HCT116 (cell line): ENCODE measurements around the gene ALOXE3. TPM values are rescaled to one million over a fixed set of nuclear protein-coding genes. Genes with fewer than 3 reads are reported as not detected.

Experiments
- ATAC-seq: fragments of 200-7000 bp; cut with Tn5 transposase; 2 replicates; pipeline ENCODE4 v1.9.1; 2020; ENCODE audit warnings: mild to moderate bottlenecking, moderate library complexity
- BruUV-seq: library from RNA; stranded (reverse); fragments of 400-500 nt; replicated peaks from 2 replicates; lab custom pipeline; 2021; lab: Mats Ljungman, UMichigan
- CTCF ChIA-PET: fragments of 300-600 bp; sonication (Branson Sonifier 250); formaldehyde crosslinking; loops from one replicate; lab custom pipeline; 2021; ENCODE audit warnings: antibody characterized with exemption; lab: Charles Lee
- POLR2A ChIA-PET: fragments of 300-600, 350-600 bp; sonication (Branson Sonifier 250); formaldehyde crosslinking; loops from one replicate; lab custom pipeline; 2021; ENCODE audit warnings: antibody characterized with exemption; lab: Charles Lee
- RAD21 ChIA-PET, 2 experiments: fragments of 300-600 bp; sonication (Branson Sonifier 250); formaldehyde crosslinking; loops; one replicate each; lab custom pipeline; 2023; ENCODE audit warnings: low total read pairs in 2 of 2; ENCODE audit not compliant: uncharacterized antibody in 2 of 2, unreplicated experiment in 2 of 2, low non-redundant PET in 1 of 2; lab: Charles Lee
- DNase-seq: peaks from one replicate; pipeline ENCODE4 v3.0.0-alpha.2; 2010; ENCODE audit warnings: low read depth, low spot score
- H2AFZ ChIP-seq: fragments of 200-600 bp; shearing (Covaris generic), sonication (generic); 2 replicates; pipeline ENCODE4 v1.6.1; 2017; ENCODE audit warnings: low read depth, mixed run types, mixed read lengths, antibody characterized with exemption, low read length; ENCODE audit not compliant: poor library complexity, severe bottlenecking
- H3K27ac ChIP-seq: 2 replicates; pipeline ENCODE4 v1.5.1; 2012; ENCODE audit warnings: low read depth, low read length
- H3K27me3 ChIP-seq: fragments of 200-600 bp; sonication (generic); 2 replicates; pipeline ENCODE4 v1.6.1; 2016; ENCODE audit warnings: mixed run types, low read length, mixed read lengths; ENCODE audit not compliant: insufficient read depth
- H3K36me3 ChIP-seq, 2 experiments: fragments of 200-500 bp in 1 of 2; fragments of 200-600 bp in 1 of 2; sonication (Bioruptor generic) in 1 of 2; sonication (generic) in 1 of 2; 2 replicates each; pipeline versions ENCODE4 v1.5.1 to v1.6.1; 2014 to 2016; ENCODE audit warnings: low read length in 2 of 2, inconsistent platforms in 1 of 2, mixed read lengths in 1 of 2, mixed run types in 1 of 2; ENCODE audit not compliant: insufficient read depth in 2 of 2, control insufficient read depth in 1 of 2
- H3K4me1 ChIP-seq, 2 experiments: fragments of 200-600 bp in 1 of 2; sonication (generic) in 1 of 2; 2 replicates each; pipeline versions ENCODE4 v1.5.1 to v1.6.1; 2012 to 2017; ENCODE audit warnings: low read length in 2 of 2, inconsistent platforms in 1 of 2, mild to moderate bottlenecking in 1 of 2, mixed read lengths in 1 of 2, mixed run types in 1 of 2, moderate library complexity in 1 of 2; ENCODE audit not compliant: insufficient read depth in 2 of 2, control insufficient read depth in 1 of 2
- H3K4me2 ChIP-seq: fragments of 200-600 bp; sonication (generic); 2 replicates; pipeline ENCODE4 v1.6.1; 2017; ENCODE audit warnings: mixed run types, low read length, mixed read lengths
- H3K4me3 ChIP-seq, 2 experiments: fragments of 200-600 bp in 1 of 2; sonication (generic) in 1 of 2; replicated peaks in 1 of 2; 2 replicates each; pipeline ENCODE4 v1.5.1; 2011 to 2016; ENCODE audit warnings: low read length in 2 of 2, control low read depth in 1 of 2, low read depth in 1 of 2, mild to moderate bottlenecking in 1 of 2, mixed read lengths in 1 of 2, mixed run types in 1 of 2
- H3K79me2 ChIP-seq: fragments of 200-600 bp; sonication (generic); 2 replicates; pipeline ENCODE4 v1.6.1; 2017; ENCODE audit warnings: mild to moderate bottlenecking, mixed run types, low read length, moderate library complexity, mixed read lengths; ENCODE audit not compliant: insufficient read depth
- H3K9ac ChIP-seq: fragments of 200-600 bp; sonication (generic); 2 replicates; pipeline ENCODE4 v1.6.1; 2016; ENCODE audit warnings: low read length, mixed read lengths
- H3K9me2 ChIP-seq: fragments of 200-600 bp; sonication (generic), shearing (Covaris generic); 2 replicates; pipeline ENCODE4 v1.6.1; 2017; ENCODE audit warnings: mixed run types, mild to moderate bottlenecking, moderate library complexity; ENCODE audit not compliant: insufficient read depth
- H3K9me3 ChIP-seq, 2 experiments: fragments of 200-500 bp in 1 of 2; fragments of 200-600 bp in 1 of 2; sonication (Bioruptor generic) in 1 of 2; sonication (generic) in 1 of 2; 2 replicates each; pipeline ENCODE4 v1.6.1; 2014 to 2017; ENCODE audit warnings: low read length in 2 of 2, mixed read lengths in 2 of 2, inconsistent platforms in 1 of 2, low read depth in 1 of 2, mild to moderate bottlenecking in 1 of 2, mixed run types in 1 of 2, moderate library complexity in 1 of 2; ENCODE audit not compliant: control insufficient read depth in 1 of 2, insufficient read depth in 1 of 2
- H4K20me1 ChIP-seq: fragments of 200-600 bp; sonication (generic), shearing (Covaris generic); 2 replicates; pipeline ENCODE4 v1.6.1; 2017; ENCODE audit warnings: mixed run types, mild to moderate bottlenecking, moderate library complexity; ENCODE audit not compliant: insufficient read depth
- ATF3 ChIP-seq: IDR thresholded peaks from 2 replicates; pipeline ENCODE4 v1.6.1; 2012
- CBX3 ChIP-seq: IDR thresholded peaks from 2 replicates; pipeline ENCODE4 v1.6.1; 2012; ENCODE audit warnings: low read depth
- CEBPB ChIP-seq: IDR thresholded peaks from 2 replicates; pipeline ENCODE4 v1.6.1; 2012; ENCODE audit warnings: low read depth
- EGR1 ChIP-seq: IDR thresholded peaks from 2 replicates; pipeline ENCODE4 v1.6.1; 2012; ENCODE audit warnings: low read depth
- FOSL1 ChIP-seq: IDR thresholded peaks from 2 replicates; pipeline ENCODE4 v1.6.1; 2012; ENCODE audit warnings: low read depth
- MAX ChIP-seq: IDR thresholded peaks from 2 replicates; pipeline ENCODE4 v1.6.1; 2012
- POLR2A ChIP-seq: IDR thresholded peaks from 2 replicates; pipeline ENCODE4 v1.7.0; 2011; ENCODE audit warnings: borderline replicate concordance; ENCODE audit not compliant: insufficient read depth, insufficient read length; ENCODE audit errors: extremely low read depth
- RAD21 ChIP-seq: IDR thresholded peaks from 2 replicates; pipeline ENCODE4 v1.6.1; 2012; ENCODE audit warnings: low read depth, mild to moderate bottlenecking
- SIN3A ChIP-seq: IDR thresholded peaks from 2 replicates; pipeline ENCODE4 v1.6.1; 2012; ENCODE audit warnings: low read depth
- SP1 ChIP-seq: IDR thresholded peaks from 2 replicates; pipeline ENCODE4 v1.6.1; 2012; ENCODE audit warnings: low read depth
- SRF ChIP-seq: IDR thresholded peaks from 2 replicates; pipeline ENCODE4 v1.6.1; 2012; ENCODE audit warnings: low read depth
- YY1 ChIP-seq: IDR thresholded peaks from 2 replicates; pipeline ENCODE4 v1.6.1; 2011; ENCODE audit warnings: low read length, low read depth, moderate library complexity, mild to moderate bottlenecking; ENCODE audit not compliant: insufficient replicate concordance; ENCODE audit errors: extremely low read depth
- ZBTB33 ChIP-seq: IDR thresholded peaks from 2 replicates; pipeline ENCODE4 v1.6.1; 2011; ENCODE audit warnings: mild to moderate bottlenecking, low read length, moderate library complexity; ENCODE audit not compliant: insufficient replicate concordance; ENCODE audit errors: extremely low read depth
- ZFX ChIP-seq: fragments of 450-650 bp; IDR thresholded peaks from 2 replicates; pipeline ENCODE4 v1.6.1; 2017
- ZNF274 ChIP-seq: fragments of 200-500 bp; sonication (Bioruptor generic); IDR thresholded peaks from 2 replicates; pipeline ENCODE4 v1.6.1; 2014; ENCODE audit warnings: mild to moderate bottlenecking, low read depth, low read length, inconsistent platforms
- intact Hi-C: fragments of 100-400 bp; cut with micrococcal nuclease; formaldehyde crosslinking; loops from 2 replicates; pipeline ENCODE4 v1.10.0; 2022
- total RNA-seq: library from RNA; stranded (reverse); gene quantifications from one replicate; pipeline ENCODE4 v1.2.1, GENCODE V29; 2021; ENCODE audit not compliant: unreplicated experiment

ALOXE3 gene
- total RNA-seq, 1 experiment from 2014 or later, result 3.5 TPM

- TF ChIP-seq YY1, result no peak
- TF ChIP-seq SP1, result no peak
- TF ChIP-seq ZBTB33, result no peak
- no peak for TF ChIP-seq SIN3A
- TF ChIP-seq ATF3, result no peak
- no peak for TF ChIP-seq CEBPB
- TF ChIP-seq ZNF274, result no peak
- TF ChIP-seq, all 23 proteins: peak for 0
Observed at GRCh38 chr17:8089728-8090127, 28.6 kb downstream of the ALOXE3 start (continued).

GRCh38 chr17:8087952-8088230, 30.4 kb downstream of the ALOXE3 start:
- Histone ChIP-seq H4K20me1 (no peaks in the 10 kb centered on the region), H3K4me2 (no peak overlapping the region), H3K36me3 (no peaks in the 10 kb centered on the region), H3K9ac (no peak overlapping the region), H2AFZ (no peak overlapping the region), H3K27me3 (no peaks in the 10 kb centered on the region), H3K9me3 (no peaks in the 10 kb centered on the region), H3K27ac (no peak overlapping the region), H3K4me3 (no peak overlapping the region), H3K9me2 (no peaks in the 10 kb centered on the region), H3K79me2 (no peaks in the 10 kb centered on the region), H3K4me1 (peaks cover 2 to 8% of the 10 kb centered on the region in 2 experiments; a peak in 2 of 4 replicates)
- no peak for DNase-seq
- TF ChIP-seq POLR2A, result no peak
- no peak for TF ChIP-seq FOSL1
- no peak for TF ChIP-seq CBX3
- TF ChIP-seq ZNF274, result no peak
- no peak for TF ChIP-seq EGR1
- no peak for TF ChIP-seq SIN3A
- TF ChIP-seq RAD21, result no peak
- no peak for TF ChIP-seq ZFX
- TF ChIP-seq MAX, result no peak
- TF ChIP-seq CEBPB, result no peak
- no peak for TF ChIP-seq SRF
- TF ChIP-seq YY1, result no peak
- ATAC-seq, result no peak
- RAD21 ChIA-PET, result no interaction called here
- no TSS peak for BruUV-seq
- CTCF ChIA-PET, result interaction anchor here (0.9 to 1.2 kb wide), 2 partner anchors 9 to 14 kb away, joined by 3 to 5 read pairs; no protein-coding TSS in a partner anchor
- POLR2A ChIA-PET, result interaction anchor here (0.7 to 2.1 kb wide), 2 partner anchors 9 to 290 kb away, joined by 5 to 7 read pairs; no protein-coding TSS in a partner anchor
- intact Hi-C loops, result no loop called here
